HG02852 (cell line): ENCODE data around the gene EXOC5.
A peak's percentile ranks its signal among the peaks of the same experiment; 100 is the strongest.

Experiments used
- ATAC-seq: cut with Tn5 transposase; IDR thresholded peaks from one replicate; pipeline ENCODE4 v1.9.1; 2021; ENCODE audit warnings: mild to moderate bottlenecking, moderate library complexity; ENCODE audit not compliant: unreplicated experiment

Gene EXOC5

GRCh38 chr14:57268161-57269069, at the start of gene EXOC5, which contains the start of gene AP5M1:
EXOC5 (minus strand) TSS chr14:57268905; CDS start chr14:57268648, 257 bp downstream.
AP5M1 (plus strand) TSS chr14:57268971; CDS start chr14:57269315, 344 bp downstream.
- ATAC-seq, result peak; percentile 89

GRCh38 chr14:57317248-57317833, 48.6 kb upstream of the EXOC5 start:
- peak; percentile 50 for ATAC-seq

- no peak for ATAC-seq
Measured at GRCh38 chr14:57314396-57315089, 45.8 kb upstream of the EXOC5 start.

GRCh38 chr14:57302883-57303282, 34.2 kb upstream of the EXOC5 start:
- no peak for ATAC-seq

- ATAC-seq, result no peak
Measured at GRCh38 chr14:57299511-57299910, 30.8 kb upstream of the EXOC5 start.

GRCh38 chr14:57297852-57298251, 29.1 kb upstream of the EXOC5 start:
- no peak for ATAC-seq

- ATAC-seq, result no peak
Measured at GRCh38 chr14:57295239-57295638, 26.5 kb upstream of the EXOC5 start.

- ATAC-seq, result no peak
Measured at GRCh38 chr14:57293866-57294837, 25.4 kb upstream of the EXOC5 start.

- ATAC-seq, result no peak
Measured at GRCh38 chr14:57291692-57292647, 23.3 kb upstream of the EXOC5 start.

GRCh38 chr14:57290751-57291150, 22.0 kb upstream of the EXOC5 start:
- no peak for ATAC-seq

- ATAC-seq, result no peak
Measured at GRCh38 chr14:57287745-57288144, 19.0 kb upstream of the EXOC5 start.

GRCh38 chr14:57277062-57277461, 8.4 kb upstream of the EXOC5 start:
- no peak for ATAC-seq

GRCh38 chr14:57275023-57275664, 6.4 kb upstream of the EXOC5 start:
- no peak for ATAC-seq

- ATAC-seq, result no peak
Measured at GRCh38 chr14:57274551-57274950, 5.8 kb upstream of the EXOC5 start.

- ATAC-seq, result no peak
Measured at GRCh38 chr14:57273236-57273635, 4.5 kb upstream of the EXOC5 start.

- ATAC-seq, result no peak
Measured at GRCh38 chr14:57266065-57266464, 2.6 kb downstream of the EXOC5 start.

- ATAC-seq, result no peak
Measured at GRCh38 chr14:57262117-57262516, 6.6 kb downstream of the EXOC5 start.

GRCh38 chr14:57261604-57262003, 7.1 kb downstream of the EXOC5 start:
- no peak for ATAC-seq

- no peak for ATAC-seq
Measured at GRCh38 chr14:57259672-57260071, 9.0 kb downstream of the EXOC5 start.
